Neuronal stem cell (in vitro differentiated cells): ENCODE results near the gene ARHGAP24.

ENCODE experiments used
- DNase-seq: peaks from one replicate; pipeline ENCODE4 v3.0.0-alpha.2; 2013; ENCODE audit warnings: low spot score
- H2AFZ ChIP-seq: one replicate; pipeline ENCODE4 v1.6.1; 2013; ENCODE audit warnings: mild to moderate bottlenecking, low read length, inconsistent platforms
- H2AK5ac ChIP-seq: 2 replicates; pipeline ENCODE4 v1.6.1; 2013; ENCODE audit warnings: low read depth, mild to moderate bottlenecking, inconsistent platforms, low read length, moderate library complexity, mixed read lengths
- H2BK120ac ChIP-seq: 2 replicates; pipeline ENCODE4 v1.6.1; 2013; ENCODE audit warnings: low read depth, mild to moderate bottlenecking, inconsistent platforms, low read length, moderate library complexity, mixed read lengths
- H2BK12ac ChIP-seq: one replicate; pipeline ENCODE4 v1.6.1; 2013; ENCODE audit warnings: low read length, inconsistent platforms
- H2BK15ac ChIP-seq: 2 replicates; pipeline ENCODE4 v1.6.1; 2013; ENCODE audit warnings: mild to moderate bottlenecking, low read length, inconsistent platforms, mixed read lengths
- H2BK5ac ChIP-seq: one replicate; pipeline ENCODE4 v1.6.1; 2013; ENCODE audit warnings: inconsistent platforms, mild to moderate bottlenecking, low read length, moderate library complexity
- H3K14ac ChIP-seq: one replicate; pipeline ENCODE4 v1.6.1; 2013; ENCODE audit warnings: low read length, inconsistent platforms
- H3K18ac ChIP-seq: 2 replicates; pipeline ENCODE4 v1.6.1; 2013; ENCODE audit warnings: low read length, inconsistent platforms
- H3K23ac ChIP-seq: 2 replicates; pipeline ENCODE4 v1.6.1; 2013; ENCODE audit warnings: low read depth, mild to moderate bottlenecking, mixed read lengths, low read length, inconsistent platforms; ENCODE audit not compliant: poor library complexity
- H3K27ac ChIP-seq: replicated peaks from 3 replicates; pipeline ENCODE4 v1.5.1; 2013; ENCODE audit warnings: low read length, inconsistent platforms
- H3K27me3 ChIP-seq, 3 experiments: 2 replicates each; pipeline ENCODE4 v1.6.1; 2013; ENCODE audit warnings: low read length in 3 of 3, mild to moderate bottlenecking in 2 of 3, inconsistent platforms in 1 of 3, low read depth in 1 of 3, mixed read lengths in 1 of 3, moderate library complexity in 1 of 3; ENCODE audit not compliant: control insufficient read depth in 3 of 3, insufficient read depth in 3 of 3
- H3K36me3 ChIP-seq, 2 donors: replicated peaks in 1 of 2; 2 replicates each; pipeline ENCODE4 v1.6.1; 2013; ENCODE audit warnings: low read length in 2 of 2; ENCODE audit not compliant: control insufficient read depth in 2 of 2, insufficient read depth in 2 of 2
- H3K4ac ChIP-seq: 2 replicates; pipeline ENCODE4 v1.6.1; 2013; ENCODE audit warnings: inconsistent platforms, mild to moderate bottlenecking, low read length, moderate library complexity
- H3K4me1 ChIP-seq, 2 donors: 1 replicate in 1 of 2; 2 replicates in 1 of 2; pipeline ENCODE4 v1.6.1; 2013; ENCODE audit warnings: low read length in 2 of 2, low read depth in 1 of 2; ENCODE audit not compliant: control insufficient read depth in 2 of 2, insufficient read depth in 1 of 2
- H3K4me2 ChIP-seq: one replicate; pipeline ENCODE4 v1.6.1; 2013; ENCODE audit warnings: mild to moderate bottlenecking, low read length, inconsistent platforms; ENCODE audit not compliant: insufficient read depth, poor library complexity, severe bottlenecking
- H3K4me3 ChIP-seq, 2 donors: 2 replicates each; pipeline ENCODE4 v1.5.1; 2013; ENCODE audit warnings: low read length in 2 of 2, mild to moderate bottlenecking in 2 of 2, inconsistent platforms in 1 of 2, moderate library complexity in 1 of 2
- H3K79me1 ChIP-seq: one replicate; pipeline ENCODE4 v1.6.1; 2013; ENCODE audit warnings: low read depth, mild to moderate bottlenecking, inconsistent platforms, low read length, moderate library complexity
- H3K9ac ChIP-seq: one replicate; pipeline ENCODE4 v1.6.1; 2013; ENCODE audit warnings: mild to moderate bottlenecking, low read depth, low read length, inconsistent platforms; ENCODE audit not compliant: poor library complexity
- H3K9me3 ChIP-seq, 2 donors: replicated peaks in 1 of 2; 2 replicates each; pipeline versions ENCODE3 to v1.6.1; 2013; ENCODE audit warnings: low read length in 2 of 2, mild to moderate bottlenecking in 2 of 2, inconsistent platforms in 1 of 2, low read depth in 1 of 2, mixed read lengths in 1 of 2, moderate library complexity in 1 of 2; ENCODE audit not compliant: control insufficient read depth in 2 of 2, insufficient read depth in 1 of 2
- H4K8ac ChIP-seq: one replicate; pipeline ENCODE4 v1.6.1; 2013; ENCODE audit warnings: low read depth, mild to moderate bottlenecking, inconsistent platforms, low read length, moderate library complexity
- H4K91ac ChIP-seq: one replicate; pipeline ENCODE4 v1.6.1; 2013; ENCODE audit warnings: low read length, low read depth, mild to moderate bottlenecking, inconsistent platforms; ENCODE audit not compliant: poor library complexity
- WGBS, 2 donors: extraction: QIAGEN DNeasy Blood & Tissue Kit; methylation state at CpG; one replicate each; pipeline ENCODE4 v1.1.7; 2013; ENCODE audit warnings: missing lambda C conversion rate in 2 of 2, mixed read lengths in 1 of 2; ENCODE audit not compliant: insufficient read length in 2 of 2, insufficient replicate concordance in 1 of 2; ENCODE audit errors: extremely low coverage in 2 of 2; 5-methylcytosine and 5-hydroxymethylcytosine counted together

The ARHGAP24 gene

GRCh38 chr4:85774489-85774888 lies 299.5 kb downstream of the ARHGAP24 start:
- Histone ChIP-seq H3K4me2 (no peak overlapping the region), H3K14ac (no peak overlapping the region), H3K9me3 (no peaks in the 10 kb centered on the region), H2BK15ac (no peak overlapping the region), H2BK120ac (no peak overlapping the region), H2AFZ (peak overlapping the region; percentile 71), H3K27ac (no peak overlapping the region), H3K4ac (no peak overlapping the region), H4K91ac (no peak overlapping the region), H3K36me3 (no peaks in the 10 kb centered on the region), H3K4me1 (peaks cover 0 to 4% of the 10 kb centered on the region in 2 donors), H3K9ac (no peak overlapping the region), H2BK12ac (no peak overlapping the region), H3K27me3 (no peaks in the 10 kb centered on the region), H4K8ac (no peak overlapping the region), H2BK5ac (no peak overlapping the region), H2AK5ac (no peak overlapping the region), H3K23ac (no peak overlapping the region), H3K79me1 (no peaks in the 10 kb centered on the region), H3K4me3 (no peak overlapping the region), H3K18ac (no peak overlapping the region)
- DNase-seq: no peak
- WGBS, 2 donors: no CpG with 5 or more reads among the region's 3 CpGs

GRCh38 chr4:85776096-85776495 lies 301.1 kb downstream of the ARHGAP24 start:
- Histone ChIP-seq H2BK12ac (no peak overlapping the region), H3K14ac (no peak overlapping the region), H3K4ac (no peak overlapping the region), H3K23ac (no peak overlapping the region), H3K27me3 (no peaks in the 10 kb centered on the region), H2BK120ac (no peak overlapping the region), H2BK15ac (no peak overlapping the region), H3K79me1 (no peaks in the 10 kb centered on the region), H2AK5ac (no peak overlapping the region), H2BK5ac (no peak overlapping the region), H4K8ac (no peak overlapping the region), H3K27ac (no peak overlapping the region), H2AFZ (no peak overlapping the region), H3K36me3 (no peaks in the 10 kb centered on the region), H3K9ac (no peak overlapping the region), H3K4me3 (no peak overlapping the region), H3K9me3 (no peaks in the 10 kb centered on the region), H3K4me1 (peaks cover 0 to 4% of the 10 kb centered on the region in 2 donors), H4K91ac (no peak overlapping the region), H3K4me2 (no peak overlapping the region), H3K18ac (no peak overlapping the region)
- no peak for DNase-seq
- no CpG with 5 or more reads among the region's 2 CpGs for WGBS, 2 donors

- no peak overlapping the region for H3K4me3 ChIP-seq
These were observed 301.6 kb downstream of the ARHGAP24 start for GRCh38 chr4:85776579-85776978.

GRCh38 chr4:85777908-85778631 lies 303.1 kb downstream of the ARHGAP24 start:
- Histone ChIP-seq H3K4me1 (peaks cover 0 to 4% of the 10 kb centered on the region in 2 donors), H3K23ac (no peak overlapping the region), H3K14ac (no peak overlapping the region), H4K91ac (no peak overlapping the region), H2BK5ac (no peak overlapping the region), H2BK15ac (no peak overlapping the region), H3K9me3 (no peaks in the 10 kb centered on the region), H3K79me1 (no peaks in the 10 kb centered on the region), H4K8ac (no peak overlapping the region), H3K27me3 (no peaks in the 10 kb centered on the region), H2AK5ac (no peak overlapping the region), H2AFZ (no peak overlapping the region), H3K27ac (no peak overlapping the region), H3K9ac (no peak overlapping the region), H3K18ac (no peak overlapping the region), H3K4me2 (no peak overlapping the region), H2BK120ac (no peak overlapping the region), H3K4me3 (no peak overlapping the region), H3K4ac (no peak overlapping the region), H2BK12ac (no peak overlapping the region), H3K36me3 (no peaks in the 10 kb centered on the region)
- DNase-seq: no peak
- WGBS, 2 donors: no CpG with 5 or more reads among the region's 3 CpGs

More at GRCh38 chr4:85776579-85776978, 301.6 kb downstream of the ARHGAP24 start:
- Histone ChIP-seq H3K4ac (no peak overlapping the region), H2AFZ (no peak overlapping the region), H3K79me1 (no peaks in the 10 kb centered on the region), H2BK5ac (no peak overlapping the region), H3K4me2 (no peak overlapping the region), H2BK15ac (no peak overlapping the region), H2BK120ac (no peak overlapping the region), H3K4me1 (peaks cover 0 to 4% of the 10 kb centered on the region in 2 donors), H3K9ac (no peak overlapping the region), H4K91ac (no peak overlapping the region), H3K36me3 (no peaks in the 10 kb centered on the region), H3K27ac (no peak overlapping the region), H3K9me3 (no peaks in the 10 kb centered on the region), H4K8ac (no peak overlapping the region), H3K23ac (no peak overlapping the region), H2AK5ac (no peak overlapping the region), H3K27me3 (no peaks in the 10 kb centered on the region), H3K18ac (no peak overlapping the region), H2BK12ac (no peak overlapping the region), H3K14ac (no peak overlapping the region)
- WGBS, 2 donors: no CpG with 5 or more reads among the region's 1 CpG
- no peak for DNase-seq
